Measurements from ENCODE around the gene LSM4. TPM values are rescaled to one million over a fixed set of nuclear protein-coding genes. Genes with fewer than 3 reads are reported as not detected.
A peak's percentile ranks its signal among the peaks of the same experiment; 100 is the strongest.

LSM4 gene
- total RNA-seq, 1 experiment from 2014 or later, result 351 TPM

DNA sequence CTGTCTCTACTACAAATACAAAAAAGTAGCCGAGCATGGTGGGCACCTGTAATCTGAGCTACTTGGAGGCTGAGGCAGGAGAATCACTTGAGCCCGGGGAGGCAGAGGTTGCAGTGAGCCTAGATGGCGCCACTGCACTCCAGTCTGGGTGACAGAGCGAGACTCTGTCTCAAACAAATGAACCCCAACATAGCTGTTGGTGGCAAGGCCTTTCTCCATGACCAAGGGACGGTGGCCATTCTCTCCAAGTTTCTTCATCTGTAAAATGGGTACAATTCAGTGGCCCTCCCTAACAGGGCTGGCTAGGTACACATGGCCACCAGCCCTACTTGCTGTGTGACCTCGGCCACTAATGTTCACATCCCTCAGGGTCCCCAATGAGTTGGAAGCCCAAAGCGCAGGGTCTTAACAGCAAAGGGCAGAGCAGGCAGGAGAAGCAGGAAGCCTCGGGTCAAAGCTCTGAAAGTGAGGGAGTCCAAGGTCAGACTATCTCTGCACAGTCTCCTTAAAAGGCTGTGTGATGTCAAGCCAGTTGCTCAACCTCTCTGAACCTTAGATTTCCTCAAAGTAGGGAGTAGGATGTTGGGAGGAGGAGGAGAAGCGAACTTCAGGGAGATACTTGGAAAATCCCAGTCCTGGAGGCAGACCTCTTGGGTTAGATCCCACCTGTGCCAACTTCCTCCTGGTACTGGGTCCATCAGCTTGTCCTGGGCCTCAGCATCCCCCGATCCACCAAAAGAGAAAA lies 44.2 kb downstream of the LSM4 start:
- no peak for DNase-seq (ENCODE audit: low read depth)

DNA sequence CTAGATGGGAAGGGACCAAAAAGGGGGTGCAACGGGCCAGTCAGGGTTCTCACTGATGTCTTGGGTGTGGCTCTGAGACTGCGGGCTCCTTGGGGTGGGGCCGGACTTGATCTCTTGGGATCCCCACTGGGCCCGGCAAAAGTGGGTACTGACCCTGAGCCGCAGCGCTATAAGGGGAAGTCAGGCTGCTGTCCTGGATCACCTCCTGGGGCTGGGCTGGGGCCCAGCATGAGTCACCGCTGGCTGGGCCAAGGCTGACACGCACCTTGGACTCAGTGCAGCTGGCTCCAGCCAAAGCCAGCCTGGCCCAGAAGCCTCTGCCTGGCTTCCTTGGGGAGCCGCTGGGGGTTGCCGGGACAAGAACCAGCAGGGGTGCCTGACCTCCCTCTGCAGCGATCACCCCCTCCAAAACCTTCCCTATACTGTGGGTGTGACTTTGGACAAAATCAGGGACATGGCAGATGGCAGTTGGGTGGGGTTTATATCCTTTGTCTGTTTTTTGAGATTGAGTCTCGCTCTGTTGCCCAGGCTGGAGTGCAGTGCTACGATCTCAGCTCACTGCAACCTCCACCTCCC lies 48.0 kb downstream of the LSM4 start:
- peak; percentile 95 for DNase-seq (ENCODE audit: low read depth)

DNA sequence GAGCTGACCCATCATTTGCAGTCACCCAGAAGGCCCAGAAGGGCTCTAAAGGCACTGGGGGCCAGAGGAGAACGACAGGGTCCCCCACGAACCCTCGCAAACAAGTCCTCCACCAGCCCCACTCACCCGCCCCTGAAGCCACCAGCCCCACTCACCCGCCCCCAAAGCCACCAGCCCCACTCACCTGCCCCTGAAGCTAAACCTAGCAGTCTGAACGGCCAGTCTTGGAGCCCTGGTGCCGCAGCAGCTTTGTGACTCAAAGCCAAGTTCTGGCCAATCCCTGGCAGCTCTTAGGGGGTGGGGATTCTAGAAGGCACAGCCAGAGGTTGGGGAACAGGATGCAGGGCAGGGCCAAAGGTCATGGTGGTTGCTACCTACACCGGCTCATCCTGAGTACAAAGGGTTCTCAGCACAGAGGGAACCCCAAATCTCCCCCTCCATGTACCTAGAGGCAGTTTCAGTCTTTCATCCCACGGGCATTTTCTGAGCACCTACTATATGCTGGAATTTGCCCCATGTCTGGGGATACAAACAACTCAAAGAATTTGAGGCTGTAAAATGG lies 48.6 kb downstream of the LSM4 start, which contains the start of gene IQCN:
Gene IQCN (minus strand): TSS at position 234 of the 562 bp plus-strand sequence. CDS start 4,974 bp downstream, outside the sequence.
- DNase-seq (ENCODE audit: low read depth), result peak; percentile 56

DNA sequence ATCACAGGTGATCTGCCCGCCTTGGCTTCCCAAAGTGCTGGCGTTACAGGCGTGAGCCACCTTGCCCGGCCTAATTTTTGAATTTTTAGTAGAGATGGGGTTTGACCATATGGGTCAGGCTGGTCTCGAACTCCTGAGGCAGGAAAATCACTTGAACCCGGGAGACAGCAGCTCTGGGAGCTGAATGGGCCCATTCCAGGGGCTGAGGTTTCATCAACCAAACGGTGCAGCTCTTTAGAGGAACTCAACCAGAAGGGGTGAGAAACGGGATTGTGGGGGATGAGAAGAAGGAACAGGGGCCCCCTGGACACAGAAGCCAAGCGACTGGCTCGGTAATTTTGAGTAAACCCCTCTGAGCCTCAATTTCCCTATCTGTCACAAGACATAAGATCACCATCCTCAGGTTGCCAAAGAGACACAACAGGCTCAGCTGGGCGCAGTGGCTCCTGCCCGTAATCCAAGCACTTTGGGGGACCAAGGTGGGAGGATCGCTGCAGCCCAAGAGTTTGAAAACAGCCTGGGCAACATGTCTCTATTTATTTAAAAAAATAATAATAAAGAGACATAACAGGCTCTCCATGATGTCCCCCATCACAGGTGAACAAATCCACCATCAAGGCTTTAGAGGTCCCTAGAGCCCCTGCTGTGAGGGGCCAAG lies 49.2 kb downstream of the LSM4 start:
- no peak for DNase-seq (ENCODE audit: low read depth)

DNA sequence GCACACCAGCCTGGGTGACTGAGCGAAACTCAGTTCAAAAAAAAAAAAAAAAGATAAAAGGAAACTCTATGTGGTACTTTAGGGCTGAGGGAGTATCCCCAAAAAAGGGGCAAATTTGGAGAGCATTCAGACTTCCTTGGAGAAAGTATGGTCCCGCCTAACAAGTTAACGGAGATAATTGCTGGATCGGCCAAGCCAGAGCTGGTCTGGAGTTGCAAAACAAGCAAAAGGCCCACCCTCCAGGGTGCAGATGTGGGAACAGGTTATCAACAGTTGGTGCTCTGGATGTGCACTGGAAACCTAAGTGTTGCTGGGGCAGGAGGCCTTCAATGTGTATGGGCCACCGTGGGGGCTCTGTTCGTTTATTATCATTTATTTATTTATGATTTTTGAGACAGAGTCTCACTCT lies 51.4 kb downstream of the LSM4 start:
- no peak for DNase-seq (ENCODE audit: low read depth)

DNA sequence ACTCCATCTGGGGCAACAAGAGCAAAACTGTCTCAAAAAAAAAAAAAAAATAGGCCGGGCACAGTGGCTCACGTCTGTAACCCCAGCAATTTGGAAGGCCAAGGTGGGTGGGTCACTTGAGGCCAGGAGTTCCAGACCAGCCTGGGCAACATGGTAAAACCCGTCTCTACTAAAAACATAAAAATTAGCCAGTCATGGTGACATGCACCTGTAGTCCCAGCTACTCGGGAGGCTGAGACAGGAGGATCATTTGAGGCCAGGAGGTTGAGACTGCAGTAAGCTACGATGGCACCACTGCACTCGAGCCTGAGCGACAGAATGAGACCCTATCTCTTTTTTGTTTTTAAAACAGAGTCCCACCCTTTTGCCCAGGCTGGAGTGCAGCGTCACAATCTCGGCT lies 52.5 kb downstream of the LSM4 start:
- no peak for DNase-seq (ENCODE audit: low read depth)

DNA sequence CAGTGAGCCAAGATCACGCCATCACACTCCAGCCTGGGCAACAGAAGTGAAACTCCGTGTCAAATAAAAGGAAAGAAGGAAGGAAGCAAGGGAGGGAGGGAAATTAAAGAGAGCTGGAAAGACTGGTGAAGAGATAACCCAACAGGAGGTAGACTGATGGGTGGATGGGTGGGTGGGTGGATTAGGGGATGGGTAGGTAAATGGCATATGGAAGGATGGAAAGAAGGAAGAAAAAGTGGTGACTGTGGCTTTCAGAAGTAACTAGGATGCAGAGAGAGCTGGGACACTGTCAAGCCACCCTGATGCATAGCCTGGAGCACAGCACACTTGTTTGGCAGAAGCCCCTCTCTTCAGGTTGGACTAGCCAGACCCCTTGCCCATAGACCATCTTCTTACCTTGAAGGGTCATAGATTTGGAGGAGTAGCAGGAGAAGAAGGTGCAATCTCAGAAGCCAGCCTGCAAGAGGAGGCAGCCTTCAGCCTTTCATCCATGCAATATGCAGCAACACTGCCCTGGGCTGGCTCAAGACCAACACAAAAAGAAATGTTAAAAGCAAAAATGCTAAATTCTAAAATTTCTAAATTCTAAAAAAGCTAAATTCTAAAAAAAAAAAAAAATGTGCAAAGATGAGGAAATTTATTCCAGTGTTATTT lies 53.7 kb downstream of the LSM4 start:
- DNase-seq (ENCODE audit: low read depth), result no peak

DNA sequence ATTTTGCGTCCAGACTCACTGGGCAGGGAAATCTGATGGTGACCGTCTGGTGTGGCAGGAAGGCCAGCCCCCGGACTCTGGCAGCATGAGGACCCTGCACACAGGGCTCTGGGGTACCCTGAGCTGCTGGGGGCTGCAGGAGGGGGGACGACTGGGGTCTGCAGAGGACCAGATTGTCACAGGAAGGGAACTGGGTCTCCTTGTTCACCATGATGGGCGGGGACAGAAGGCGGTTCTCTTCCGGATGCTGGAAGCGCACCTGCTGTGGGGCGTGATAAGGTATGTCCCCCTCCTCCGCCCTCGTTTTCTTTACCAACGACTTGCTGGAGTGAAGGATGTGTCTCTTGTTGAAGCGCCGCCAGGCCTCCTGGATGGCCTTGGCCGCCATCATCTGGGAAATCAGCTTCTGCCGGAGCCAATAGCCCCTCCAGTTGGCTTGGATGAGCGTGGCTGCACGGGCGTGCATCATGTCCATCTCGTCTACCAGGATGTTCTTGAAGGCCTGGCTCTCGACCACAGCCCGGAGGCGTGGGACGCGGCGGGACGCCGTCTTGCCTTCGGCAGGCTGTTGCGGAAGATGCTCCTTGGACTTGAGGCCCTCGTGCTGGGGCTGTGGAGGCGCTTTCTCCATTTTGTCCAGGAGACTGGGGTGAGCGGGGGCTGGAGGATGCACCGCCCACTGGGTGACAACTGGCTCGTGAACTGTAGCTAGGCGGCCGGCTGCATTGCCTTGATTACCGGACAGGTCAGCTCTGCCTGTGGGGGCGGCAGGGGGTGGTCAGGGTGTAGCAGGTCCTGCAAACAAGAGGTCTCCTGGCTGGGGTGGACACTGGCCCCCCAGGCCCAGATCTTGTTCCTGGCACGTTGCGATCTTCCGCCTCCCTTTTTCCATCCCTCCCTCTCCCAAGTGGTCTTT lies 55.8 kb downstream of the LSM4 start:
- DNase-seq (ENCODE audit: low read depth), result peak; percentile 1

DNA sequence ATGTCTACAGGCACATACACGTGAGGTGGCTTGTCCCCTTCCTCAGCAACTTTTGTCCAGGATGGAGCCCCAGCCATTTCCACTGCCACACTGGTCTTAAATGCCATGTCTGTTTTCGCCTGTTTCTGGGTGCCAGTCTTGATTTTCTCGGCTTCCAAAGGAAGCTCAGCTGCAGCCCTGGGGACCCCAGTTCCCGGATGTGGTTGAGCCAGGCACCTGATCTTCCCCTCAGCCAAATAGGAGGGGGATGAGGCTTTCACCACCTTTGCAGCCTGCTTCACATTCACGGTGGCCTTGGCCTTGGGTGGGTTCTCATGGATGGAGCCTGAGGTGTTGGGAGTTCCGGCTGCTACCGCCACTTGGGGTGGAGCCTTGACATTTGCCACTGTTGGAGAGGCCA lies 57.3 kb downstream of the LSM4 start:
- no peak for DNase-seq (ENCODE audit: low read depth)

DNA sequence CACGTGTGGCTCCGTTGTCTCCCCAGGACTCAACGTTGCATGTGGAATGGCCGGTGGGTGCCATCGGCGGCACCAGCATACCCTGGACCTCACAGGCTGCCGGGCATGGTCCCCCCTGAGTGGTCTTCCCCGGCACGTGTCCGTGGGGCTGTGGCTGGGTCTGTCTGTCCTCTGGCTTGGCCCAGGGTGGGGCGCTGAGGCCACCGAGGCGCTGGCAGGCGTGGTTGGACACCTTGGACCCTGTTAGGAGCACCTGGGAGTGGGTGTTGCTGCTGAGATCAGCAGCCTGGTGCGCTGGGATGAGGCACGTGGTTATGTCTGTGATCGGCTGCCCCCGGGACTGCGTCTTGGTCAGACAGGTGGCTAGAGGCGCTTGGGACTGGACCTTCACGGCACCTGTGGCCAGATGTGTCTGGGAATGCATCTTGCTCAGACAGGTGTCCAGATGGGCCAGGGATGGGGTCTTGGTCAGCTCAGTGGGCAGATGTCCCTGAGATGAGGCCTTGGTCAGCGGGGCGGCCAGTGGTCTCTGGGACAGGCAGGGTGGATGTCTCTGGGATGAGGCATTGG lies 57.8 kb downstream of the LSM4 start:
- no peak for DNase-seq (ENCODE audit: low read depth)

DNA sequence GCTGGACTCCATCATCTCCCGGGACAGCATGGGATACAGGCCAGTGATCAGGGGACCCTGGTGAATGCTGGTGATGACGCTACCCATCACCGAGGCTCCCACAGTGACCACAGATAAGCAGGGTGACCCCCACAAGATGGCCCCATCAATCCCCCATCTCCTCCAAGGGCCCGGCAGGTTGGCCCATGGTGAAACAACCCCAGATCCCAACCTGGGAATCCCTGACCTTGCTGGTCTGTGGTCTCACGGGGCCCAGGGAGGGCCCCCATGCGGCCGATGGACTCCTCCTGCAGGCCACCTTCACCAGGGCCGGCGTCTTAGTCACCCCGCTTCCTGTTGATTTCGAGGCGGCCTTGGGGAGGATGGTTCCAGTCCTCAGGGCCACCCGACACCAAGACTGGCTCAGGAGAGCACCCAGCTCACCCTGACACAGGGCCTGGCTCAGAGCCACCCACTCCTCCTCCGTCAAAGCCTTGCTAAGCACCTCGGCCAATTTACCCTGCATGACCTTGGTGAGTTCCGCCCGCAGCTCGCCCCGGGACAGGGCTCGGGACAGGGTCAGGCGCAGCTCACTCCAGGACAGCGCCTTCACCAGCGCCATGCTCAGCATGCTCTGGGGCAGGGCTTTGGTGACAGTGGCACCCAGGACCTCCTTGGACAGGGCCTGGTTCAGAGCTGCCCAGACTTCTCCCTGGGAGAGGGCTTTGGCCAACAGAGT lies 58.6 kb downstream of the LSM4 start:
- no peak for DNase-seq (ENCODE audit: low read depth)

DNA sequence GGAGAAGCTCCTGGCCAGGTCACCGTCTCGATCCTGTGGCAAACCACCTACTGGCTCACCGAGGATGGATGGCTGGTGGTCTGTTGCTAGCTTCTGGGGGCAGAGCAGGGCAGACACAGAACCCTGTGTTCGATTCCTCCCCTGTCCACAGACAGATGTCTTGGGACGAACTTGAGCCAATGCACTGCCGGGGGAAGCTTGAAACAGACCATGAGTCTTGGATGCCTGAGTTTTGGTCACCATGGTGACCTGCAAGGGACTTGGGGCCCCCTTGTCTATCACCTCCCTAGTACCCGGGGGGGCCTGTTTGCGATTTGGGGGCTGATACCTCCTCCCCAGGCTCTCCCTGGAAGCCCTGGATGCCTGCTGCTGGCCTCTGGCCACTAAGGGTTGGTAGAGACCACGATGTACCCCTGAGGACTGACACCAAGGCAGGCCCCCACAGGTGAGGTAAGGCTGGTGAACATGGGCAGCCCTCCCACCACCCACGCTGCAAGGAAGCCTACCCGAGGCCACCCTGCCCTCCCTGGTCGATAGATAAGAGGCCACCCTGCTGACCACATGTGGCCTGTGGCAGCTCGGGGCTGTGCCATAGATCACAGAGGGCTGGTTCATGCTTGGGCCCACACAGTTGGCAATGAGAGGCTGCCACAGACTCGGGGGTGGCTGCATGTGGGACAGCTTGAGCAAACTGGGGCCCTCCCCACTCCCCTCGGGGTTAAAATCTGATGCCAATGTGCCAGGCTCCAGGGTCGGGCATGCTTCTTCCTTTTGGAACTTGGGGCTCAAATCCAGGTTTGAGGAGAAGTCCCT lies 59.3 kb downstream of the LSM4 start:
- no peak for DNase-seq (ENCODE audit: low read depth)

DNA sequence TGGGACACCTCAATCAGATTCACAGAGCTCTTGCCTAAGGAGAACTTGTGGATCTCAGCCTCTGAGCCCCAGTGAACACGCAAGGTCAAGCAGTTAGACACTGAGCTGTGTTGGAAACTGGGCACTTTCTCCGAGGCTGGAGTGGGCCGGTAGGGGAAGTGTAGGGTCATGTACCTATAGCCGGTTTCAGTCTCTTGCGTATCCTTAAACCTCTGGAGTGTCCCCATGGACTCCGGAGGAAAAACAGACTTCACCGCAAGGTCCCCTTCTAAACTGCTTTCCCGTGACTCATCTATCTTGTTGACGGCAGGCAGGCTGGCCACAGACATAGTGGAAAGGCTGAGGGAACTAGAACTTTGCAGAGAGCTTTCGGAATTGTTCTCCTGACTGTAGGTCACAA lies 60.0 kb downstream of the LSM4 start:
- DNase-seq (ENCODE audit: low read depth), result no peak

DNA sequence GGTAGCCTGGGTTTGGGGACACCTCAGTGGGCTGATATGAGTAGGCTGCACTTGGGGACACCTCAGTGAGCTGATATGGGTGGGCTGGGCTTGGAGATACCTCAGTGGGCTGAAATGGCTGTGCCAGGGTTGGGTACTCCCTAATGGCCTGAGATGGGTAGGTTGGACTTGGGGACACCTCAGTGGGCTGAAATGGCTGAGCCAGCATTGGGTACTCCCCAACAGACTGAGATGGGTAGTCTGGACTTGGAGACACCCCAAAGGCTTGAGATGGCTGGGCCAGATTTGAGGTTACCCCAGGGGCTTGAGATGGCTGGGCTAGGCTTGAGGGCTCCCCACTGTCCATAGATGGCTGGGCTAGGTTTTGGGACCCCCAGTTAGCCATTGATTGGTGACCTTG lies 60.7 kb downstream of the LSM4 start:
- DNase-seq (ENCODE audit: low read depth), result no peak

DNA sequence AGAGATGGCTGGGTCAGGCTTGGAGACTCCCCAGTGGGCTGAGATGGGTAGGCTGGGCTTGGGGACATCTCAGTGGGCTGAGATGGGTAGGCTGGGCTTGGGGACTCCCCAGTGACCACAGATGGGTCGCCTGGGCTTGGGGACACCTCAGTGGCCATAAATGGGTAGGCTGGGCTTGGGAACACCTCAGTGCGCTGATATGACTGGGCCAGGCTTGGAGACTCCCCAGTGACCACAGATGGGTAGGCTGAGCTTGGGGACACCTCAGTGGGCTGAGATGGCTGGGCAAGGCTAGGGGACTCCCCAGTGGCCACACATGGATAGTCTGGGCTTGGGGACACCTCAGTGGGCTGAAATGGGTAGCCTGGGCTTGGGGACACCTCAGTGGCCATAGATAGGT lies 61.4 kb downstream of the LSM4 start:
- no peak for DNase-seq (ENCODE audit: low read depth)

DNA sequence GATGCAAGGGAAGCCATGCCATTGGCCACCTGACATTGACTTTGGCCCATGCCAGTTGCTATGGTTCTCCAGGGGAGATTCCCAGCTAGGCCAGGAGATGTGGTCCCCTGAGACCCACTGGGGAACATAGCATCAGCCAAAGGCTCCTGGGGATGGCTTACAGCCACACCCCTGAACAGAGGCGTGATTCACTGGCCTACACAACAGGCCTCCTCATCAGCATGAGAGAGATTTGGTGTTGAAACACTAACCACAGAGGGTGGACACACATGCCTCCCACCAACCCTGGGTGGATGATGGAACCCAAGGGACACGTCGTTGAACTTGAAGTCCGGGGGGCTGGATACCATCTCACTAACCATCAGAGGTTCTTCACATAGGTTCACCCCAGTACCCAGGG lies 63.0 kb downstream of the LSM4 start:
- DNase-seq (ENCODE audit: low read depth), result no peak

DNA sequence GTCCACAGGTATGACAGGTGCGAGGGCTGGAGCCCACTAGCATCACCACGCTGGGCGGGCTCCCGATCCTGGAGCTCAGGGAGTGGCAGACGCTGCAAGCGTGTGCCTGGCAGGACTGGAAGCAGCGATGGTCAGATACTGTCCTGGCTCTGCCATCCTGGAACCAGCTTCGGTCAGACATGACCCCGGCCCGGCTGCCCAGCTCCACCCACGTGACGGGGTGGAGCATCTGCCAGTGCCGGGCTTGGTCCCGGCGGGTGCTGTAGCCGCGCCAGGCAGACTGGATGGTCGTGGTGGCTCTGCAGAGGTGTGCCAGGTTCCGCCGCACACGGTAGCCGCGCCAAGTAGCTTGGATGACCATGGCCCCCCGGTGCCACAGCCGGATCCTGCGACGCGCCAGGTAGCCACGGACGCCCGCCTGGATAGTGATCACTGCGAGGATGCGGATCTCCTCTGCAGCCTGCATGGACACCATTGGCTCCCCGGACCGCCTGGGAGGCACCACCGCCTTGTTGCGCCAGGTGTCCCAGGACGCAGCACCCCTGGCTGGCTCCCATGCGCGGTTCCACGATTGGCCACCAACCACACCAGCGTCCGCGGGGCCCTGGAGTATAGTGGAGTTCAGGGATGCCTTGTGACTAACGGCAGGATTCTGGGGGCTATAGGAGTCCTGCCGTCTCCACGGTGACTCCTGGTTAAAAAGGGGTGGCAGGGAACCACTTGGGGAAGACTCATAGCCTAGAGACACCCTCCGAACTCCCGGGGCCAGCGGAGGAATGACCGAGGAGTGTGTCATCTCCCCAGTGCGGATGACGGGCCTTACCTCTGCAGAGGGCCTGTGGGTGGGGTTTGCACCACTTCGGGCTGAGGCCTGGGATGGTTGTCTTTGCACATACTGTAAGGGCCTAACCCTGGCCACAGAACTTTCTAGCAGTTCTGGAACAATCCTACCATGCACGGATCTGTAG lies 65.1 kb downstream of the LSM4 start:
- no peak for DNase-seq (ENCODE audit: low read depth)
